Activated CD8-positive, alpha-beta memory T cell treated with anti-CD3 and anti-CD28 coated beads for 48 hours (primary cell): ENCODE results near the gene RYK.
"Not testable (repeated sequence)": the region's sequence is repeated elsewhere in the genome, so short reads cannot be mapped to it uniquely, and the experiment has no call there.

ENCODE experiments used
- DNase-seq, 3 experiments: peaks; one replicate each; pipeline ENCODE4 v3.0.0-alpha.2; 2020; ENCODE audit warnings: low read depth in 2 of 3, low spot score in 2 of 3

RYK gene

DNA sequence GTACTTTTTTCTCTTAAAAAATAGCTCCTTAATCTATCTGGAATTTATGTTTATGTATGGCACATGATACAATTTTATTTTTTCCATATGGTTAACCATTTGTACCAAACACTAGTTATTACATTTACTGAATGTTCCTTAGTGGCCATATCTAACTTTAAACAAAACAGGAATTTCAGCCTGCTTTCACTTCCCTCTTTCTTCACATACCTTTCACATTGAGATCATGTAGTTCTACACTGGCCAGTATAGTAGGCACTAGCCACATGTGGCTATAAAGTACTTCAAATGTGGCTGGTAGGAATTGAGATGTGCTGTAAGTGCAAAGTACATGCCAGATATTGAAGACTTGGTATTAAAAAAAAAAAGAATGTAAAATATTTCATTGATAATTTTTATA lies 4.7 kb upstream of the RYK start:
- no peak for DNase-seq

DNA sequence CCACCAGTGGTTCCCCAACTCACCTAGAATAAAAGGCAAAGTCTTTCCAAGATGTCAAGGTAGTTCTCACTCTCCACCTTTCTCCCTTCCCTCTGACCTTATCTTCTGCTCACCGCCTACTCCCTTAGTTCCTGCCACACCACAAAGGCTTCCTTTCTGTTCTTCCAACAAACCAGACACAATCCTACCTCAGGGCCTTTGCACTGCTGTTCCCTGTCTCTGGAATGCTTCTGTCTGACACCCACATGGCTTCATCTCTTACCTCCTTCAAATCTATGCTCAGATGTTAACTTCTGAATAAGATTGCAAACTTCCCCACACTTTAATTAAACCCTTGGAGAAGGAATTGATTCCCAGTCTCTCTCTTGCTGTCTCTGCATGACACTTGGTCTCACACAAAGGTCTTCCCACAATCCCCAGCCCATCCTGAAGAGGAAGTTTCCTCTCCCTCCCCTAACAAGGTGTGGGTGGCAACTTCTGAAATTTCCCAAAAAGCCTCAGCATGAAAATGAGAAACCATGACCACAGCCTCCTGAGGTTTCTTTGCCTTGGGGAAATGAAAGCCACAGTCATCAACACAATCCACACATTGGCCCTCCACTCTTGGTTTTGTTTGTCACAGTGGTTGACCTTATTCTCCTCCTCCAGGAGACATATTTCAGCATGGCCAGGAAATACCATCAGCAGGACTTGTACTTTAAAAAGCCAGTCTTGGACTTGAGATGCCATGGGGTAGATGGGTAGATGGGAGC lies 3.0 kb upstream of the RYK start:
- no peak for DNase-seq

DNA sequence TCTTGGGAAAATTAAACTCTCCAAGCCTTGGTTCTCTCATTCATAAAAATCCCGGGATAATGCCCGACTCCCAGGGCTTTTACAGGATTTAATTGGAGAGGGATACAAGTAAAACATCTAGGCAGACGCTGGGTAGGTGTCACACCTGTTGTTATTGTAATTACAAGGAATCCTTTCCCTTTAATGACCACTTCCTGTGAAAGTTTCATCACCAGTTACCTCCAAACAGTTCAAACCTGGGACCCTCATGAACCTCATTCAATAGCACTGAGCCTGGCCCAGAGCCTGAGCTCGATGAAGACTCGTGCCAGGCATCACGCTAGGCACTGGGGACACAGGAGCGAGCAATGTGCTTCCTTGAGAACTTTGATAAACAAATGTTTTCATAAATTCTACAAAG lies 2.1 kb upstream of the RYK start:
- no peak for DNase-seq

DNA sequence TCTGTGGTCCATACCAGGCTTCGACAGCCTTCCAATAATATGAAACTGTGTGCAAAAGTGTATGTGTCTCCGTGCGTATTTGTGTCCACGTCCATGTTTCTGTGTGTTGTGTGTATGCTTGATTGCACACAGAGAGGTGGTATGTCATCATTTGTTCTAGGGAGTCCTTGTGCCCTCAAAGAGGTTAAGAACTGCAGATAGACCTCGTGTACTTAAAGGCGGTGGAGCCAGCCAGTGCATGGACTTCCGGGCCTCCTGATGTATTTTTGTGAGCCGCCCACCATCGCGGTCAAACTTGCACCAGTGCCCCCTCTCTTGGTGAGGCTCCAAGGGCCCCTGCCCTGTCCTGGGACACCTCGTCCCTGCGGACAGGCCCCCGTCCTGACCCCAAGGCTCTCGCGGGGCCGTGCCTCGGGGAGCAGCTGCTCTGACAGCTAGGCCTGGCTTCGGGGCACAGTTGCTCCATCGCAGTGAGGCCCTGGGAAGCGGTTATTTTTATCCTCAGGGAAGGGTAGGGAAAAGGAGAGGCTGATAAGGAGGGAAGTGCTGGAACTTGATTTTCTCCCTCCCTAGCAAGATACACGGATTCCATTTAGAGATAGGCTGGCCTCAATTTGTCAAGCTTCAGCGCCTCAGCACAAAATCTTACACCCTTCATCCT lies 1.2 kb upstream of the RYK start:
- DNase-seq: no peak

DNA sequence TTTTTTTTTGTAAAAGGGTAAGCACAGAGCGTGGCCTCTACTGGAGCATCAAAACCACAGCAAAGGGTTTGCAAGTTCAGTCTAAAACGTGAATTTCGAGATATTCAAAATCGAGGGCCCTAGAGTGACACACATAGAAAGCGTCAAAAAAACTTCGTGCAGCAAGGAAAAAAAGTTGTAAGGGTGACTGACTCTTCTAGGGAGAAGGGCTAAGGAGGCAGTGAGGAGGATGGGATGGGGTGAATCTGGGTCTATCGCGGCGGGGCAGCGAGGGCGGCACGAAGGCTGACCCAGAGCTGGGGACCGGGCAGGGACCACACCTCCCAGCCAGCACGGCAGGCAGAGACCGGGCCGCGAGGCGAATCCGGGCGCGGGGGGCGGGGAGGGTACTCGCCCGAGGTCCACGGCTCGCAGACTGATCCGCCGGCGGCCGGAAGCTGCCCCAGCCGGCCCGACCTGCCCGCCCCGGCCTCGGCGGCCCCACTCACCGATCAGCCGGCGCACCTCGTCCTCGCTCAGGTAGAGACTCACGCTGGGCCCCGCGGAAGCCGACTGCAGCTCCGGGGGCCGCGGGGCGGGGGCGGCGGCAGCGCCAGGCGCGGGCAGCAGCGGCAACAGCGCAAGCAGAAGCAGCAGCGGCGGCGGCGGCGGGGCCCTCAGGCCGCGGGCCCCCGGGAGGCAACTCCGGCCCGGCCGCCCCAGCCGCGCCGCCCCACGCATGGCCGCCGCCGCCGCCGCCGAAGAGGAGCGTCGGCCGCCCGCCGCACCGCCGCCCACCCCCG lies 533 bp downstream of the RYK start:
- DNase-seq: peak in 1 of 3 experiments; percentile 29

DNA sequence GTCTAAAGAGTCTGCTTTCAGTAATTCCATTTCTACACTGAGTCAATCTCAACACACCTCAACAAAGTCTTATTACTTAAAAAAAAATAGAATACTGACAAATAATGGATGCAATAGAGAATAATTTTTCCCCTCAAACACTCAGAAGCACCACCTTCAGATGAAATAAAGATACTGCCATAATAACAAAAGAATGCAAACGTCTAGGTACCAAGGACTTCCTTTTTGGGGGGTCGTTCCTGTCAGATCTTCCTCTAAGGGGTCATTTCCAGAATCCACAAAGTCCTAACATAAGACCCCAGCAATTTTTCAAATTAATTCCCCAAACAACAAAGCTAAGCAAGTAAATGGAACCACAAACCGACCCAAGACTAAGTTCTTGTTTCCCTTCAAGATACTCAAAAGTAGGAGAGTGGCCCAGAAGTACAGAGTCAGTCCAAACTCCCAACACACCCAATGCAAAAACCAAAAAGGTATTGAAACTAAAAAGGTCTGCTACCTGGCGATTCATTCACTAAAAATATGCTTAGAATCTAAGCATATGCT lies 1.3 kb downstream of the RYK start:
- no peak for DNase-seq

DNA sequence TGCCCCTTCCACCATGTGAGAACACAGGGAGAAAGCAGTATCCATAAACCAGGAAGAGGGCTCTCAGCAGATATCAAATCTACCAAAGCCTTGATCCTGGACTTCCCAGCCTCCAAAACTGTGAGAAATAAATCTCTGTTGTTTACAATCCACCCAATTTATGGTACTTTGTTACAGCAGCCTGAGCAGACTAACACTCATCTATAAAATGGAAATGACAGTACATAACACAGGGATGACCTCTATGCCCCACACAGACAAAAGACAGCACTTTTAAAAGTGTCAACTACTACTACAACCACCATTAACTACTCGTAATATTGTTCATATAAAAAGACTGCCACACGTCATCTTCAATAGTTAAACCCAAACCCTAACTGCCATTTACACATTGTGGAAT lies 5.7 kb downstream of the RYK start:
- DNase-seq: no peak

DNA sequence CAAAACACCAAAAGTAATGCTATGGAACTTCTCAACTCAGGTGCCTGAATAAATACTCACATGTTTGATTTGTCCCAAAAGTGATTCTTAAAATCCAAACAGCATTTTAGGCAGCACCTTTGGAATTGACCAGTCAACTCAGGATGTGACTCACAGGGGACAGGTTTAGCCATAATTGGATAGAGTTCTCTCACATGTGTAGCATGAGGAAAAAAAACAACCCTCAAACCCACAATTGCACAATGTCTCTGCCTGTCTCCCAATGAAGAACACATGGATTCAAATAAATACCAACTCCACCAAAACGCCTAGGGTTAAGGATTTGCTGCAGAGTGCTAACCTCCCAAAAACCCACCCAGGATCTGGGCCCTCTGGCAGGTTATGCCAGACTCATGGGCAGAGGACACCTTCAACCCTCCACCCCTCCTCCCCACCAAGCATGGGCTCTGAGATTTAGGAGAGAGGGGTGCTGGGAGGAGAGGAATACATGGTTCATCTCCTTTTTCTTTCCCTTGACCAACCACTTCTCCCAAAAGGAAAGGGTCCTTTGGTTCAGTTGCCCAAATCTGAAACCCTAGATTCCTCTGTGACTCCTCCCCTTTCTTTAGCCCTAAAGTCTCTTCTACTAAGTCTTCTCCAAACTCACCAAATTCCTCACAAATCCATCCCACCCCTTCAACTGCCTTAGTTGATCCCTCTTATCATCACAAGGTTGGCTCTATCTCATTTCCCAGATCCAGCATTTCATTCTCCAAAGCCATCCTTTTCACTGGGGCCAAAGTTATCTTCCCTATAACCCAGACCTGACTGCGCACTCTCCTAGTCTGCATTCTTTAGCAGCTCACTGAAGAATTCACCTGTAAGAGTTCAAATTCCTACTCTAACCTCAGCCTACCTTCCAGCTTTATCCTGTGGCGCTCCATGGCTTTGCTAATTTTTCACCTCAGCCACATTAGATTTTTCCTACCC lies 7.7 kb downstream of the RYK start:
- DNase-seq: no peak

DNA sequence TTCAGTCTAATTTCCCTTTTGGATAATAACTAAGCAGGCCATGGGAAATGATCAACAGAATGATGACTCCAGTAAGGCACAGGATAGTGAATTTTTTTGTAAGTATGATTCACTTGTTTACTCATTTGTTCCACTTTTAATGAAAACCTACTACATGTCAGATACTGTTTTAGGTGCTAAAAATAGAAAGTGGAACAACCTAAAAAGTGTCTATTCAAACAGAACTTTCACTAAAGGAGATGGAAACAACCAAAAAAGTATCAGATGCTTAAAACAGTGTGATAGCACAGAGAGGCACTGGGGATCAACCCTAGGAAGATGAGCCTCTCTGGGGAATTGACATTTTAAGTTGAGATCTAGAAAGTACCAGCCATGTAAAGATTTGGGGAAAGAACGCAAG lies 11.1 kb downstream of the RYK start:
- DNase-seq: no peak

DNA sequence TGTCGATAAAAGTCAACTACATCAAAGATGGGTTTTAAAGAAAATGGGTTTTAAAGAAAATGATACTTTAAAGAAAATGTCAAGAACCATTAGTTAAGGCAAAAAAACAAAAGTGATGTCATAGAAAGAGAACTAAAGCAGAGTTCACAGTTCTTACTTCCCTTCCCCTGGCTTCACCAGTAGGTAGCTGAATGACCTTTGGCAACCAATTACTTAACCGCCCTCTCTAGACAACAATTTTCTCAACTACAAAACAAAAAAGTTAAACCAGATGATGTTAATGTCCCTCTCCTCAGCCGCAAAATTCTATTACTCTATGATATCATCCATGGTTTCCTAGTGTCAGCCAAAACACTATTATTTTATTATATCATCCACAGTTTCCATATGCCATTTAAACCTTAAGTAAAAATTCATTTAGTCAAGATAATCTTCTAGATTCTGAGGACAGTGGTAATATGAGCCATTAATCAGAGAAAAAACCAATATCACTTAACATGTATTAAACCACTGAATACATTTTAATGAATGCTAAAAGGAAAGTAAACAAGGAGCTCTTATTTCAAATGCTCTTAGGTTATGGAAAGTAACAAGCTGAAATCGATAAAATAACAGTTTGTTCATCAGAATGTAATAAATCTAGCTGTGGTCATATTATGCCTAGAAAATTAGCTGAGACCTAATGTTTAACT lies 13.1 kb downstream of the RYK start:
- DNase-seq: no peak

DNA sequence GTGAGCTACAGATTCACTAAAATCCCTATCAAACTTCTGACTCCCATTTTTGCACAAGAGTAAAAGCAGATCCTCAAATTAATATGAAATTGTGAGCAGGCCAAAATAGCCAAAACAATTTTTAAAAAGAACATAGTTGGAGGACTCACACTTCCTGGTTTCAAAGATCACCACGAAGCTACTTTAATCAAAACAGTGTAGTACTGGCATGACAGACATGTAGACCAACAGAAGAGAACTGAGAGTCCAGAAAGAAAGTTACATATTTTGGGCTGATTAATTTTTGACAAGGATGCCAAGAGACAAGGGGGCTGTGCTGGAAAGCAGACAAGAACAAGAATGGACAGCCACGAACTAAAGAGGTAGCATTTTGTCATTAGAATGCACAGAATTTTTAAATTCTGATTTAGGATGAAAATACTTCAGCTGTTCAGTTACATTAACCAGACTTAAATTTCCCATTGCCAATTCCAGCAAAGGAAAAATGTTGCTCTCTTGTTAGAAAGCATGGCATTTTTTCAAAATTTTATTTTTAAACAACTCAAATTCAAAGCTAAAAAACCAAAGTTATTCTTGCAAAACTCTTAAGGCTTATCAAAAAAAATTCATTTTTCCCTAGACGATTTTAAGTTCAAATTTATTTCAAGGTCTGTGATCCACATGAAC lies 14.0 kb downstream of the RYK start:
- DNase-seq: no peak

DNA sequence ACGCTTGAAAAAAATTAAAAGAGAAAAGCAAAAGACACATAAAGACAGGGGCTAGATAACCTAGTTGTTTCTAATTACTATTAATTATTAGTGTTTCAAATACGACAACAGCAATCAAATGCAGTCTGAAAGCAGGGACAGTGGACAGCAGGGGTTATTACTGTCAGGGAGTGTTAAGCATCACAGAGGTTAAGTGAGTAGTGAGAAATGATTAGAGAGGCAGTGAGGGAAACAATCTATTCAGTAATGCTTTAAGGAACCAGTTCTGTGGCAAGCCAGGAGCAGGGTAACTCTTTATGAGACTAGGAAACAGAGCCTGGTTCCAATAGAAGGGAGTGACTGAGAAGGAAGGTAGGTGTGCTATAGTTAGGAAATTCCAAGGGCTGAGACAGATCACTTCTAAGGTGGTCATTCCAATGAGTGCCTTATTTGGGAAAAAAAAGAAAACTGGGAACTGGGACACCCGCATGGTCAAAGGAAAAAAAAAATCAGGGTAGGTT lies 15.0 kb downstream of the RYK start:
- DNase-seq: no peak

DNA sequence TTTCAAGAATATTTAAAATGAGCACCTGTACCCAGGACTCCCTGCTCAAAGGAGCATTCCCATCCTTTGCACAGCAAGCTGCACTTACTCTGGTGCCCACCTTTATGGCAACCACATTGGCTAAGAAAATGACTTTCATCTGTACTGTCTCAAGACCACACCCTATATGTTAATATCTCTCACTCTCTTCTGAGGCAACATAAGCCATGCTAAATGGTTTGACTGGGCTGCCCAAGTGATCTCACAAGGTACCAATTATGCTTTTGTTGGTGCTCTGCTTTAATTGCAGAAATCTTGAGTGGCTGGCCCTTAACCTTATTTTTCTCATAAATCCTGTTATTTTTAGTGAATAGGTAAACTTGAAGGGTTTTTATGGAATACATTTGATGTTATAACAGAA lies 17.7 kb downstream of the RYK start:
- no peak for DNase-seq

DNA sequence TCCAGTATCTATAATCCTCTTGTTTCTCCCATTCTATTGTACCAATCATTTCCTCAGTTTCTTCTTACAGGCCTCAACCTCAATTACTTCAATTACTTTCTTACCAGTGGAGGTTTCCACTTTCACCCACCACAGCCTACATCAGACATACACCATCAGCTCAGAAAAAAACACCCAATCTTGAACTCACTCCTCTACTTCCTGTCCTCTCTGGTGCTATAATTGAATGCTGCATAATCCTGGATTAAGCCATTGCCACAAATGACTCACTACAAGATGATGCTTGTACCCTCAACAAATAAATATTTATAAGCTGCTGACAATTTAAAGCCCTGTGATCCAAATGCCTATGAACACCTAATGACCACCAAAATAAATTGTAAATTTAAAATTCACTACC lies 18.5 kb downstream of the RYK start:
- no peak for DNase-seq

DNA sequence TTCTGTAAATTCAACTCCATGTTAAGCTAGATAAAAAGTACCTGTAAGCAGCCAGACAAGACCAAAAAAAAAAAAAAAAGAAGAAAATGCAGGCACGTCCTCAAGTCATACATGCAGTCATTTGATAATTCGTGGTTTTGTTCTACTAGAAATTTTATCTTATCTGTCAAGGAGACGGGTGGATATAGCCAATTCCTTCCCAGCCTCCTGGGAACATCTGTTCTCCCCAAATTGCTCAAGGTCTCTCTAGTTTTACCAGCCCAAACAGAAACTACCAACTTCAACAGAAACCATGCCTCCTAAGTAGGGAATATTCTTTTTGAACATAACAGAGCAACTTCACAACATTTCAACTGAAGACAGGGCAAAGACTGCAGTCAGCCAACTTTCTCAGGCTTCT lies 19.5 kb downstream of the RYK start:
- DNase-seq: no peak

DNA sequence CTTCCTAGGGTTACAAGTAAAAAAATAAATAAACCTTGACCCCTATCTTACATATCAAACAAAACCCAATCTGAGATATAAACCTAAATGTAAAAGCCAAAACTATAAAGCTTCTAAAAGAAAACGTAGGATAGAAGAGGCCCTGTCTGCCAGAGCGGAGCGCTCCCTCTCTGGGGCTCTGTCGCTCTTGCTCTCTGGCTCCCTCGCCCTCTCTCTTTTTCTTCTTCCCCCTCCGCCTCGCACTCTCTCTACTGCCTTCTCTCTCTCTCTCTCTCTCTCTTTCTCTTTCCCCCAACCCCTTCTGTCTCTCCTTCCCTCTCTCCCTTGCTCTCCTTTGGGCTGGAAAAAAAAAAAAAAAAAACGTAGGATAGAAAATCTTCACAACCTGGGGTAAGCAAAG lies 21.6 kb downstream of the RYK start:
- no peak for DNase-seq

DNA sequence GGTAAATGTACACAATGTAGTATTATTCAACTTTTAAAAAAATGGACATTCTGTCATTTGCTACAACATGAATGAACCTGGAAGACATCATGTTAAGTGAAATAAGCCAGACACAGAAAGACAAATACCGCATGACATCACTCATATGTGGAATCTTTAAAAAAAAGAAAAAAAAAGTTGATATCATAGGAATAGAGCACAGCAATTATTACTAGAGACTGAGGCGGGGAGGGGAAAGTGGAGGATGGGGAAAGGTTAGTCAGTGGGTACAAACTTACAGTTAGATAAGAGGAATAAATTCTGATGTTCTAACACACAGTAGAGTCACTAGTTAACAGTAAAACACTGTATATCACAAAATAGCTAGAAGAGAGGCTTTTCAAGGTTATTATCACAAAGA lies 22.2 kb downstream of the RYK start:
- DNase-seq: no peak

DNA sequence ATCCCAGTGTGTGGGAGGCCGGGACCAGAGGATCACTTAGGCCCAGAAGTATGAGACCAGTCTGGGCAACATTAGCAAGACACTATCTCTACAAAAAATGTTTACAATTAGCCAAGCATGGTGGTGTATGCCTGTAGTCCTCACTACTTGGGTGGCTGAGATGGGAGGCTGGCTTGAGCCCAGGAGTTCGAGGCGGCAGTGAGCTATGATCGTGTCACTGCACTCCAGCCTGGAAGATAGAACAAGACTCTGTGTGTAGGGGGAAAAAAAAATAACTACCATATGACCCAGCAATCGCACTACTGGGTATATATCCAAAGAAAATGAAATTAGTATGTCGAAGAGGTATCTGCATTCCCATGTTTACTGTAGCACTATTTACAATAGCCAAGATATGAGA lies 22.6 kb downstream of the RYK start:
- DNase-seq: no peak

DNA sequence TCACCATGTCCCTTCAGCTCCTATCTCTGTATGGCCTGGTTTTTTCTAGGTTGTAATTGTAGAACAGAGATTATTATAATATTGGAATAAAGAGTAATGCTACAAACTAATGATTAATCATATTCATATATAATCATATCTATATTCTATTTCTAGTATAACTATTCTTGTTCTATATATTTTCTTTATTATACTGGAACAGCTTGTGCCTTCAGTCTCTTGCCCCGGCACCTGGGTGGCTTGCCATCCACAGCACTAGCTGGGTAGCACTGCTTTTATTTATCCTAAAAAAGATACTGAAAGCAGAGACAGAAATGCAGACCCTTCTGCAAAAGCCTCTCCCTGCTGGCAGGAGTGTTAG lies 25.9 kb downstream of the RYK start:
- not testable (repeated sequence) for DNase-seq

DNA sequence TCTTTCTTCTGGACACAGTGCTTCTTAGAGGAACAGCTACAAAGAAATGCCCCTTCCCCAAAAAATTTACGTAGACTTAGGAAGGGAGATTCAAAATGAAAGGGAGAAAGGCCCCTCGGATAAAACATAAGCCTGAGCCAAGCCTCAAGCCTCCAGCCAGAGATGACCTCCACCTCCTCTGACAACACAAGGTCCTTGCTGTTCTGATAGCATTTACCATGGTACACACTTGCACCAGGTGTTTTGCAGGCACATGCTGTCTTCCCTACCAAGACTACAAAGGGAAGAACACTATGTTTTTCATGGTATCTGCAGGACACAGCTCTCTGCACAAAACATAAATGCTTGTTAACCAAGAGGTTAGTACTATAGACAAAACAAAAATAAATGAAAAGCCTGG lies 27.8 kb downstream of the RYK start:
- no peak for DNase-seq
